HEK293T (cell line): Measurements from ENCODE around the gene TMED8.

ENCODE experiments used
- CTCF ChIA-PET: fragments of 350-600 bp; formaldehyde crosslinking; extraction: SDS; loops from one replicate; lab custom pipeline; 2021; ENCODE audit warnings: antibody characterized with exemption, inconsistent platforms; lab: Yijun Ruan, JAX
- POLR2A ChIA-PET: fragments of 350-600 bp; formaldehyde crosslinking; extraction: SDS; loops from one replicate; lab custom pipeline; 2020; ENCODE audit warnings: antibody characterized with exemption, inconsistent platforms; lab: Yijun Ruan, JAX
- DNase-seq: peaks from one replicate; pipeline ENCODE4 v3.0.0; 2012; ENCODE audit warnings: mixed read lengths; ENCODE audit errors: extremely low spot score
- ARNT ChIP-seq: fragments of 450-650 bp; IDR thresholded peaks from 2 replicates; pipeline ENCODE4 v1.6.1; 2017; ENCODE audit warnings: mild to moderate bottlenecking
- BHLHE40 ChIP-seq: fragments of 450-650 bp; IDR thresholded peaks from 2 replicates; pipeline ENCODE4 v1.6.1; 2016; ENCODE audit warnings: mild to moderate bottlenecking, moderate library complexity, borderline replicate concordance
- CTBP1 ChIP-seq: fragments of 450-650 bp; IDR thresholded peaks from 2 replicates; pipeline ENCODE4 v1.6.1; 2016; ENCODE audit warnings: borderline replicate concordance
- ELF4 ChIP-seq: fragments of 450-650 bp; IDR thresholded peaks from 2 replicates; pipeline ENCODE4 v1.6.1; 2017; ENCODE audit warnings: antibody characterized with exemption
- FOXA1 ChIP-seq: fragments of 450-650 bp; IDR thresholded peaks from 2 replicates; pipeline ENCODE4 v1.6.1; 2016; ENCODE audit warnings: mild to moderate bottlenecking
- FOXK2 ChIP-seq: fragments of 450-650 bp; IDR thresholded peaks from 2 replicates; pipeline ENCODE4 v1.6.1; 2016; ENCODE audit warnings: mild to moderate bottlenecking
- FOXM1 ChIP-seq: fragments of 450-650 bp; IDR thresholded peaks from 2 replicates; pipeline ENCODE4 v1.6.1; 2017; ENCODE audit warnings: mild to moderate bottlenecking, borderline replicate concordance
- HDGF ChIP-seq: fragments of 450-650 bp; IDR thresholded peaks from 2 replicates; pipeline ENCODE4 v1.6.1; 2017; ENCODE audit warnings: antibody characterized with exemption, borderline replicate concordance
- L3MBTL2 ChIP-seq: fragments of 450-650 bp; conservative IDR thresholded peaks from 2 replicates; pipeline ENCODE4 v1.6.1; 2016; ENCODE audit warnings: mild to moderate bottlenecking
- LEF1 ChIP-seq: fragments of 450-650 bp; IDR thresholded peaks from 2 replicates; pipeline ENCODE4 v1.6.1; 2017; ENCODE audit warnings: mild to moderate bottlenecking, borderline replicate concordance
- NFRKB ChIP-seq: fragments of 450-650 bp; IDR thresholded peaks from 2 replicates; pipeline ENCODE4 v1.6.1; 2016; ENCODE audit warnings: mild to moderate bottlenecking, moderate library complexity
- PKNOX1 ChIP-seq: fragments of 450-650 bp; IDR thresholded peaks from 2 replicates; pipeline ENCODE4 v1.6.1; 2016
- SP1 ChIP-seq: fragments of 450-650 bp; IDR thresholded peaks from 2 replicates; pipeline ENCODE4 v1.6.1; 2017
- SUZ12 ChIP-seq: fragments of 450-650 bp; IDR thresholded peaks from 2 replicates; pipeline ENCODE4 v1.6.1; 2016; ENCODE audit warnings: mild to moderate bottlenecking
- TARDBP ChIP-seq: fragments of 450-650 bp; IDR thresholded peaks from 2 replicates; pipeline ENCODE4 v1.6.1; 2016
- ZNF384 ChIP-seq: fragments of 450-650 bp; IDR thresholded peaks from 2 replicates; pipeline ENCODE4 v1.6.1; 2016

Gene TMED8

GRCh38 chr14:77327111-77327510 is 49.8 kb downstream of the TMED8 start:
- DNase-seq = no peak
- no peak for TF ChIP-seq PKNOX1
- no peak for TF ChIP-seq FOXM1
- no peak for TF ChIP-seq FOXA1
- no peak for TF ChIP-seq HDGF
- TF ChIP-seq CTBP1 = no peak
- no peak for TF ChIP-seq ZNF384
- no peak for TF ChIP-seq TARDBP
- no peak for TF ChIP-seq FOXK2
- ChIA-PET POLR2A (no interaction called here), CTCF (no interaction called here)

GRCh38 chr14:77325746-77326094 is 51.2 kb downstream of the TMED8 start:
- TF ChIP-seq FOXK2 (no peak), FOXM1 (no peak), L3MBTL2 (no peak), ARNT (no peak), SP1 (no peak)
- DNase-seq = no peak
- CTCF ChIA-PET = interaction anchor here (0.8 to 0.9 kb wide), 2 partner anchors 27 to 239 kb away, joined by 3 to 4 read pairs; no protein-coding TSS in a partner anchor
- POLR2A ChIA-PET = interaction anchor here (3.0 kb wide), 1 partner anchor 51 kb away, joined by 13 read pairs; the partner anchor contains the start of genes SAMD15 and TMED8

- TF ChIP-seq CTBP1 = no peak
- TF ChIP-seq SUZ12 = no peak
- CTCF ChIA-PET = interaction anchor here (0.8 to 1.3 kb wide), 2 partner anchors 9 to 26 kb away, joined by 3 to 4 read pairs; no protein-coding TSS in a partner anchor
- no peak for DNase-seq
- POLR2A ChIA-PET = interaction anchor here (3.0 kb wide), 1 partner anchor 52 kb away, joined by 13 read pairs; the partner anchor contains the start of genes SAMD15 and TMED8
Observed at GRCh38 chr14:77324816-77325745, 51.8 kb downstream of the TMED8 start.

GRCh38 chr14:77324289-77324688 is 52.6 kb downstream of the TMED8 start:
- ChIA-PET CTCF (interaction anchor here (1.3 kb wide), 1 partner anchor 8 kb away, joined by 3 read pairs; no protein-coding TSS in a partner anchor), POLR2A (interaction anchor here (3.0 kb wide), 1 partner anchor 53 kb away, joined by 13 read pairs; the partner anchor contains the start of genes SAMD15 and TMED8)
- no peak for TF ChIP-seq HDGF
- no peak for TF ChIP-seq ZNF384
- TF ChIP-seq LEF1 = no peak
- no peak for TF ChIP-seq FOXM1
- TF ChIP-seq FOXK2 = no peak
- TF ChIP-seq ARNT = no peak

GRCh38 chr14:77323571-77323970 is 53.3 kb downstream of the TMED8 start:
- POLR2A ChIA-PET = interaction anchor here (3.0 to 5.0 kb wide), 2 partner anchors 21 to 53 kb away, joined by 13 to 56 read pairs; partner anchors contain the start of genes SAMD15 and TMED8
- CTCF ChIA-PET = no interaction called here
- no peak for DNase-seq
- no peak for TF ChIP-seq PKNOX1
- no peak for TF ChIP-seq ELF4
- TF ChIP-seq L3MBTL2 = no peak
- TF ChIP-seq FOXK2 = no peak
- TF ChIP-seq ARNT = no peak
- TF ChIP-seq LEF1 = no peak
- TF ChIP-seq NFRKB = no peak
- TF ChIP-seq FOXA1 = no peak
- TF ChIP-seq SP1 = no peak
- TF ChIP-seq CTBP1 = no peak
- no peak for TF ChIP-seq ZNF384
- no peak for TF ChIP-seq BHLHE40

More at GRCh38 chr14:77324289-77324688, 52.6 kb downstream of the TMED8 start:
- DNase-seq = no peak

- ChIA-PET POLR2A (interaction anchor here (5.0 kb wide), 1 partner anchor 20 kb away, joined by 56 read pairs; no protein-coding TSS in a partner anchor), CTCF (no interaction called here)
- DNase-seq = no peak
- TF ChIP-seq LEF1 (no peak), BHLHE40 (no peak), HDGF (no peak), ZNF384 (no peak), FOXM1 (no peak), PKNOX1 (no peak), SUZ12 (no peak), SP1 (no peak), ELF4 (no peak), FOXK2 (no peak), NFRKB (no peak), CTBP1 (no peak), FOXA1 (no peak), TARDBP (no peak), L3MBTL2 (no peak)
Observed at GRCh38 chr14:77322951-77323350, 53.9 kb downstream of the TMED8 start.
